Measurements from ENCODE around the gene CORIN. TPM values are rescaled to one million over a fixed set of nuclear protein-coding genes. Genes with fewer than 3 reads are reported as not detected.

CORIN gene
- polyA plus RNA-seq, 1 donor from 2014 or later = 0.25 TPM

DNA sequence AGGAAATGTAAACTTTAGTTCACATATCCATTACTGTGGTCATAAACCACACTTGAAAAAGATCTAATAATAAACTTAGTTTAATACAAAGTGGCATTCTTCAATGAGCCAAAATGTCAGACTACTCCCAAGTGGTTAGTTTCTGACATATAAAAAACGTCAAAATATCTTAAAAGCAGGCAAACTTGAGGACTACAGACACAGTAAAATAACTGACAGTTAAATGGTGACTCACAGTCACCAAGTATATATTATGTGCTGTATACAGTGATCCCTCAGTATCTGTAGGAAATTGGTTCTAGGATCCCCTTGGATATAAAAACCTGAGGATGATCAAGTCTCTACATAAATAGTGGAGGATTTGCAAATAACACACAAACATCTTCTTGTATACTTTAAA is 11.6 kb upstream of the CORIN start:
- Histone ChIP-seq H3K4me3 (ENCODE audit: low read length) (no peak overlapping the region), H4K20me1 (ENCODE audit: insufficient read depth) (no peaks in the 10 kb centered on the region), H3K9me2 (ENCODE audit: insufficient read depth, low read length) (no peaks in the 10 kb centered on the region), H3K27ac (ENCODE audit: low read length) (no peak overlapping the region), H3K36me3 (ENCODE audit: insufficient read depth, low read length) (peaks cover 5% of the 10 kb centered on the region), H3K9me3 (ENCODE audit: low read length) (no peaks in the 10 kb centered on the region), H3F3A (ENCODE audit: insufficient read depth, low read length, poor library complexity, severe bottlenecking) (no peaks in the 10 kb centered on the region), H3K27me3 (ENCODE audit: insufficient read depth, low read depth, low read length) (no peaks in the 10 kb centered on the region), H2AFZ (ENCODE audit: low read depth, low read length) (no peak overlapping the region), H3K9ac (ENCODE audit: low read length) (no peak overlapping the region), H3K4me2 (ENCODE audit: low read length) (no peak overlapping the region), H3K79me2 (replicated peaks; ENCODE audit: insufficient read depth, low read length) (no peaks in the 10 kb centered on the region)
- no peak for TF ChIP-seq EP300 (conservative IDR thresholded peaks at IDR 0.05; ENCODE audit: poor library complexity, severe bottlenecking)
- TF ChIP-seq, protein P1, sequence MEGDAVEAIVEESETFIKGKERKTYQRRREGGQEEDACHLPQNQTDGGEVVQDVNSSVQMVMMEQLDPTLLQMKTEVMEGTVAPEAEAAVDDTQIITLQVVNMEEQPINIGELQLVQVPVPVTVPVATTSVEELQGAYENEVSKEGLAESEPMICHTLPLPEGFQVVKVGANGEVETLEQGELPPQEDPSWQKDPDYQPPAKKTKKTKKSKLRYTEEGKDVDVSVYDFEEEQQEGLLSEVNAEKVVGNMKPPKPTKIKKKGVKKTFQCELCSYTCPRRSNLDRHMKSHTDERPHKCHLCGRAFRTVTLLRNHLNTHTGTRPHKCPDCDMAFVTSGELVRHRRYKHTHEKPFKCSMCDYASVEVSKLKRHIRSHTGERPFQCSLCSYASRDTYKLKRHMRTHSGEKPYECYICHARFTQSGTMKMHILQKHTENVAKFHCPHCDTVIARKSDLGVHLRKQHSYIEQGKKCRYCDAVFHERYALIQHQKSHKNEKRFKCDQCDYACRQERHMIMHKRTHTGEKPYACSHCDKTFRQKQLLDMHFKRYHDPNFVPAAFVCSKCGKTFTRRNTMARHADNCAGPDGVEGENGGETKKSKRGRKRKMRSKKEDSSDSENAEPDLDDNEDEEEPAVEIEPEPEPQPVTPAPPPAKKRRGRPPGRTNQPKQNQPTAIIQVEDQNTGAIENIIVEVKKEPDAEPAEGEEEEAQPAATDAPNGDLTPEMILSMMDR (IDR thresholded peaks at IDR 0.05; ENCODE audit: poor library complexity, severe bottlenecking) = no peak

DNA sequence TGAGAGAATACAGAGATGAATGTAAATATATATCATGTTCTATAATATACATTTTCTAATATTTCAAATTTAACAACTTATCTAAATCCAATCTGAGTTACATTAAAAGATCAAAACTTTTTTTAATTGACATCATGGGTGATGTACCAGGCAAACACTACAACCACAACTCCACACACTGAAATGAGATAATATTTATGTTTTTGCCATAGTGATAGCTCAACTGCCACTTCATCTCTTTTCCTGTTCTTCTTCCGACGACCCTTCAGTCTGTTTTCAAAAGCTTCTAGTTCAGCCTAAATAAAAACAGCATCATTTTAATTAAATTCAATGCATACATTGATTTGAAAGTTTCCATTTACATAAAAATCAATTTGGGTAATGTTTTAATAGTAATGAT is 10.2 kb upstream of the CORIN start:
- Histone ChIP-seq H3K27me3 (ENCODE audit: insufficient read depth, low read depth, low read length) (no peaks in the 10 kb centered on the region), H3F3A (ENCODE audit: insufficient read depth, low read length, poor library complexity, severe bottlenecking) (no peaks in the 10 kb centered on the region), H2AFZ (ENCODE audit: low read depth, low read length) (no peak overlapping the region), H4K20me1 (ENCODE audit: insufficient read depth) (no peaks in the 10 kb centered on the region), H3K9ac (ENCODE audit: low read length) (no peak overlapping the region), H3K79me2 (replicated peaks; ENCODE audit: insufficient read depth, low read length) (no peaks in the 10 kb centered on the region), H3K9me2 (ENCODE audit: insufficient read depth, low read length) (no peaks in the 10 kb centered on the region), H3K4me2 (ENCODE audit: low read length) (no peak overlapping the region), H3K9me3 (ENCODE audit: low read length) (no peaks in the 10 kb centered on the region), H3K36me3 (ENCODE audit: insufficient read depth, low read length) (no peaks in the 10 kb centered on the region), H3K4me3 (ENCODE audit: low read length) (no peak overlapping the region), H3K27ac (ENCODE audit: low read length) (no peak overlapping the region)
- TF ChIP-seq, protein P1 (IDR thresholded peaks at IDR 0.05; ENCODE audit: poor library complexity, severe bottlenecking) = no peak
- TF ChIP-seq TAF1 (IDR thresholded peaks at IDR 0.05; ENCODE audit: low read depth) (no peak), MXI1 (conservative IDR thresholded peaks at IDR 0.05; ENCODE audit: poor library complexity, severe bottlenecking) (no peak), EZH2 (IDR thresholded peaks at IDR 0.05; ENCODE audit: borderline replicate concordance, insufficient read depth, low read length, poor library complexity, severe bottlenecking) (no peak), EP300 (conservative IDR thresholded peaks at IDR 0.05; ENCODE audit: poor library complexity, severe bottlenecking) (no peak), RAD21 (conservative IDR thresholded peaks at IDR 0.05) (no peak), SMC3 (conservative IDR thresholded peaks at IDR 0.05; ENCODE audit: poor library complexity) (no peak), POLR2AphosphoS5 (IDR thresholded peaks at IDR 0.05) (no peak)
- TF ChIP-seq, protein P2, sequence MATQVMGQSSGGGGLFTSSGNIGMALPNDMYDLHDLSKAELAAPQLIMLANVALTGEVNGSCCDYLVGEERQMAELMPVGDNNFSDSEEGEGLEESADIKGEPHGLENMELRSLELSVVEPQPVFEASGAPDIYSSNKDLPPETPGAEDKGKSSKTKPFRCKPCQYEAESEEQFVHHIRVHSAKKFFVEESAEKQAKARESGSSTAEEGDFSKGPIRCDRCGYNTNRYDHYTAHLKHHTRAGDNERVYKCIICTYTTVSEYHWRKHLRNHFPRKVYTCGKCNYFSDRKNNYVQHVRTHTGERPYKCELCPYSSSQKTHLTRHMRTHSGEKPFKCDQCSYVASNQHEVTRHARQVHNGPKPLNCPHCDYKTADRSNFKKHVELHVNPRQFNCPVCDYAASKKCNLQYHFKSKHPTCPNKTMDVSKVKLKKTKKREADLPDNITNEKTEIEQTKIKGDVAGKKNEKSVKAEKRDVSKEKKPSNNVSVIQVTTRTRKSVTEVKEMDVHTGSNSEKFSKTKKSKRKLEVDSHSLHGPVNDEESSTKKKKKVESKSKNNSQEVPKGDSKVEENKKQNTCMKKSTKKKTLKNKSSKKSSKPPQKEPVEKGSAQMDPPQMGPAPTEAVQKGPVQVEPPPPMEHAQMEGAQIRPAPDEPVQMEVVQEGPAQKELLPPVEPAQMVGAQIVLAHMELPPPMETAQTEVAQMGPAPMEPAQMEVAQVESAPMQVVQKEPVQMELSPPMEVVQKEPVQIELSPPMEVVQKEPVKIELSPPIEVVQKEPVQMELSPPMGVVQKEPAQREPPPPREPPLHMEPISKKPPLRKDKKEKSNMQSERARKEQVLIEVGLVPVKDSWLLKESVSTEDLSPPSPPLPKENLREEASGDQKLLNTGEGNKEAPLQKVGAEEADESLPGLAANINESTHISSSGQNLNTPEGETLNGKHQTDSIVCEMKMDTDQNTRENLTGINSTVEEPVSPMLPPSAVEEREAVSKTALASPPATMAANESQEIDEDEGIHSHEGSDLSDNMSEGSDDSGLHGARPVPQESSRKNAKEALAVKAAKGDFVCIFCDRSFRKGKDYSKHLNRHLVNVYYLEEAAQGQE (IDR thresholded peaks at IDR 0.05; ENCODE audit: borderline replicate concordance) = no peak
